AG04450 (cell line): ENCODE results near the gene CD34. TPM values are rescaled to one million over a fixed set of nuclear protein-coding genes. Genes with fewer than 3 reads are reported as not detected.

Experiments used
- CTCF ChIA-PET: fragments of 300-600, 350-600 bp; formaldehyde crosslinking; extraction: SDS; loops from one replicate; lab custom pipeline; 2022; ENCODE audit warnings: antibody characterized with exemption, inconsistent platforms; lab: Charles Lee
- POLR2A ChIA-PET: fragments of 350-600 bp; formaldehyde crosslinking; extraction: SDS; loops from one replicate; lab custom pipeline; 2021; ENCODE audit warnings: antibody characterized with exemption, inconsistent platforms; lab: Yijun Ruan, JAX
- DNase-seq: peaks from one replicate; pipeline ENCODE4 v3.0.0-alpha.2; 2011; ENCODE audit warnings: low read depth, low spot score
- H3K27ac ChIP-seq: one replicate; pipeline ENCODE4 v1.5.1; 2012; ENCODE audit warnings: low read depth, low read length, control low read depth
- H3K27me3 ChIP-seq: one replicate; pipeline ENCODE4 v1.6.0; 2012; ENCODE audit warnings: low read length; ENCODE audit not compliant: control insufficient read depth, insufficient read depth
- H3K4me3 ChIP-seq: 2 replicates; pipeline ENCODE4 v1.5.1; 2011; ENCODE audit warnings: mild to moderate bottlenecking, low read depth, low read length, control low read depth
- H3K9me3 ChIP-seq: 2 replicates; pipeline ENCODE4 v1.5.1; 2012; ENCODE audit warnings: low read length; ENCODE audit not compliant: control insufficient read depth, insufficient read depth
- polyA plus RNA-seq: library from polyadenylated mRNA; depleted of rRNA; stranded (reverse); fragments of >200 nt; gene quantifications from 2 replicates; pipeline ENCODE4 v1.2.3, GENCODE V29; 2011
- TF ChIP-seq, protein P1 (sequence below): IDR thresholded peaks from 2 replicates; pipeline ENCODE4 v1.5.1; 2011; ENCODE audit warnings: low read depth, low read length, control low read depth, inconsistent platforms

Gene CD34
- polyA plus RNA-seq, 1 experiment, result 0.14 TPM

DNA sequence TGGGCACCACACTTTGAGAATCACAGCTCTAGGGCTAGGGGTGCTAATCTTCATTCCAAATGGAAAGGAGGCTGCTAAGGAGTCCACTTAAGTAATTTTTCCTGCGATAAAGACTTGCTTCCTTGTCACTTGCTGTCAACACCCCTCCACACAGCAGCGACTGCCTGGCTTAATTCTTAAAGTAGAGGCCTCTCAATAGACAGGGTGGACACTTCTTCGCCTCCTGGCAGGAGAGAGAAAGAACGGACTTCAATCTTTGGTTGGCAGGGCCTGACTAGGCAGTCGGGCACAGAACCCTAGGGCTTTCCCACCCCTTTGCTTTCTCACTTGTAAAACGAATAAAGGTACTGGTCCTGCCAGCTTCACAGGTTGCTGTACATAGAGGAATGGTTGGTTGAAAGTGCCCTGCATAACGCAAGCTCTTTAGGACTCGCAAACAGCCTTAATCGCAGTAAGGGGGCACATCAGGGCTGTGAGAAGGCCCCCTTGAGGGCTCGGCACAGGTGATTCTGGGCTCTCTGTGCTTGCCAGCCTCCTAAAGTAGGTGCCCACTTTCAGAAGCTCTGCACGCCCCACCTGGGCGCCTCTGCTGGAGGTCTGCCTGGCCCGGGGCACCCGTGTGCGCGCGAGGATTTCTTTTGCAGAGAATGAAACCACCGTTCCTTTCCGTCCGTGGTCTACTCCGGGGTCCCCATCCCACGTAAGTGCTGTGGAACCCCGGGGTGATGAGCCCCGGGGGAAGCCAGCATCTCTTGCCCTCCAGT, 47.6 kb upstream of the CD34 start:
- TF ChIP-seq, protein P1, sequence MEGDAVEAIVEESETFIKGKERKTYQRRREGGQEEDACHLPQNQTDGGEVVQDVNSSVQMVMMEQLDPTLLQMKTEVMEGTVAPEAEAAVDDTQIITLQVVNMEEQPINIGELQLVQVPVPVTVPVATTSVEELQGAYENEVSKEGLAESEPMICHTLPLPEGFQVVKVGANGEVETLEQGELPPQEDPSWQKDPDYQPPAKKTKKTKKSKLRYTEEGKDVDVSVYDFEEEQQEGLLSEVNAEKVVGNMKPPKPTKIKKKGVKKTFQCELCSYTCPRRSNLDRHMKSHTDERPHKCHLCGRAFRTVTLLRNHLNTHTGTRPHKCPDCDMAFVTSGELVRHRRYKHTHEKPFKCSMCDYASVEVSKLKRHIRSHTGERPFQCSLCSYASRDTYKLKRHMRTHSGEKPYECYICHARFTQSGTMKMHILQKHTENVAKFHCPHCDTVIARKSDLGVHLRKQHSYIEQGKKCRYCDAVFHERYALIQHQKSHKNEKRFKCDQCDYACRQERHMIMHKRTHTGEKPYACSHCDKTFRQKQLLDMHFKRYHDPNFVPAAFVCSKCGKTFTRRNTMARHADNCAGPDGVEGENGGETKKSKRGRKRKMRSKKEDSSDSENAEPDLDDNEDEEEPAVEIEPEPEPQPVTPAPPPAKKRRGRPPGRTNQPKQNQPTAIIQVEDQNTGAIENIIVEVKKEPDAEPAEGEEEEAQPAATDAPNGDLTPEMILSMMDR, result no peak
- DNase-seq, result no peak
- ChIA-PET CTCF (interaction anchor here (0.8 to 7.5 kb wide), 6 partner anchors 12 to 74 kb away, joined by 3 to 374 read pairs (median 7); no protein-coding TSS in a partner anchor), POLR2A (no interaction called here)
- Histone ChIP-seq H3K27ac (no peak overlapping the region), H3K4me3 (peak overlapping the region; percentile 49), H3K27me3 (peaks cover 21% of the 10 kb centered on the region), H3K9me3 (no peaks in the 10 kb centered on the region)

DNA sequence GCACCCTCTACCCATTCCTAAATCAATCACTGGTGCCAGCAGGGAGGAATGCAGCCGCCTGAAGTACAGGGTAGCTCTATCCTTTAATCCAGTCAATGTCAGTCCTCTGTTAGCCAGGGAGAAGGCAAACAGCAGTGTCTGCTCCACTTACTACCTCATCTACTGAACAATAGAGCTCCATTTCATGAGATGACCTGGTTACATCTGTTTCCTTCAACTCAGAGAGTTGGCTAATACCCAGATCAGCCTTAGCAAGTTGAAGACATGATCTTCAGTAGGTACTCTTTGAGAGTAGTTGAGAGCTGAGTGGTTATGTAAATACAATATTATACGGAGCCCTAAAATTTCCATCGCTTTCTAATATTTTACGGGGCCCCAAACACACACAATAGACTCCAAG, 46.1 kb upstream of the CD34 start:
- TF ChIP-seq, protein P1, result no peak
- no peak for DNase-seq
- no peak overlapping the region for H3K4me3 ChIP-seq
- no peak overlapping the region for H3K27ac ChIP-seq
- H3K27me3 ChIP-seq, result peaks cover 21% of the 10 kb centered on the region
- ChIA-PET CTCF (interaction anchor here (0.5 to 2.1 kb wide), 4 partner anchors 60 to 88 kb away, joined by 3 to 18 read pairs (median 4); no protein-coding TSS in a partner anchor), POLR2A (interaction anchor here (1.4 kb wide), 1 partner anchor 72 kb away, joined by 3 read pairs; no protein-coding TSS in a partner anchor)
- no peaks in the 10 kb centered on the region for H3K9me3 ChIP-seq

DNA sequence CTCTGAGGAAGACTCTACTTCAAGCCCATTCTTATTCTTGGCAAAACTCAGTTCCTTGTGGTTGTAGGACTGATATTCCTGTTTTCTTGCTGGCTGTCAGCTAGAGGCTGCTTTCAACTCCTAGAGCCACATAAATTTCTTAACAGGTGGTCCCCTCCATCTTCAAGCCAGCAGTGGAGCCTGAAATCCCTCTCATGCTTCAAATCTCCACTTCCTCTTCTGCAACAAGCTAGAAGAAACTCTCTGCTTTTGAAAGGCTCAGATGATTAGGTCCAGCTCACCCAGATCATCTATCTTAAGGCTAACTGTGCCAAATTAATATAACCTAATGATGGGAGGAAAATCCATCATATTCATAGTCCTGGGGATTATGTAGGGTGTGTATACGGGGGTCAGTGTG, 43.2 kb upstream of the CD34 start:
- H3K4me3 ChIP-seq, result no peak overlapping the region
- CTCF ChIA-PET, result interaction anchor here (0.9 to 4.9 kb wide), 2 partner anchors 9 to 69 kb away, joined by 6 to 68 read pairs; no protein-coding TSS in a partner anchor
- H3K9me3 ChIP-seq, result no peaks in the 10 kb centered on the region
- no peak overlapping the region for H3K27ac ChIP-seq
- peaks cover 23% of the 10 kb centered on the region for H3K27me3 ChIP-seq
- POLR2A ChIA-PET, result no interaction called here
- TF ChIP-seq, protein P1, result no peak
- no peak for DNase-seq

DNA sequence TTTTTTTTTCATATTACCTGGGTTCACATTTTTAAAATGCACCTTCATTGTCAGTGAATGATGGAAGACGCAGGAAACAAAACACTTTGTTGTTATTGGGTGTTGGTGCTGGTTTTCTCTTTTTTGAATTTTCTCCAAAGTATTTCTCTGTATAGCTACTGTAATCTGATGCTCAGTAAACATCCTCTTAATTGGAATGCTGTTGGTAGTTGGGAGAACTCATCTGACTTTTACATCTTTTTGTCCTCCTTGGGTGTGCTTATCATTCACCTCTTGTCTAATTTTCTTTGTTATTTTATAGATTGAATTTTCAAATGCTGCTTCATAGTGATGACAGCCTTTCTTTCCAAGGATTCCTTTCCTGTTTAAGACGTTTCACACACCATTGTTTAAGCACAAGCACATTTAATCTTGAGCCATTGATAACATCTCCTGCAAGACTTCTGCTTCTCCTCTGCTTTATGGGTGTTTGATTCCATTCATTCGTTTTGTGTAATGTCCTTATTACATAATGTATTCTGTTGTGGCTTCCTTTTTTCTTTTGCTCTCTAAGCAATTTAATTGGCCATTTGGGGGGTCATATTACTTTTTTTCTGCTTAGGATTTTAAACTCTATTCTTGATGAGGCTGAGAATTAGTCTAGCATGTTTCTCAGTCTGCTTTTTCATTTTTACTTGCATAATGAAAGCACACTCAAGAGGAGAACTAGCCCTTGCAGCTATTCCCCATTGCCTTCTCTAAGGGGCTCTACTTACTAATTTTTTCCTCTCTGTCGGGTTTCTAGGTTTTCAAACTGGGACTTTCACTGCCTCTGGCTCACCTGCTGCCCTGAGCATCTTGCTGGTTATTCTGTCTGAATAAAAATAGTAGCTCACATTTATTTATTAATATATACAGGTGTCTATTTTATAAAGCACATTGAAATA, 42.0 kb upstream of the CD34 start:
- peaks cover 20% of the 10 kb centered on the region for H3K27me3 ChIP-seq
- no peak overlapping the region for H3K27ac ChIP-seq
- no peak for DNase-seq
- CTCF ChIA-PET, result interaction anchor here (0.9 to 4.9 kb wide), 5 partner anchors 10 to 122 kb away, joined by 3 to 68 read pairs (median 7); no protein-coding TSS in a partner anchor
- no peak overlapping the region for H3K4me3 ChIP-seq
- POLR2A ChIA-PET, result no interaction called here
- no peaks in the 10 kb centered on the region for H3K9me3 ChIP-seq
- TF ChIP-seq, protein P1, result no peak
